ENCODE data around the gene SLC37A1.

The SLC37A1 gene

GRCh38 chr21:42555756-42556438 lies 42.2 kb downstream of the SLC37A1 start:
- no peaks in the 10 kb centered on the region for H3K9me3 ChIP-seq (ENCODE audit: insufficient read depth, low read length, severe bottlenecking)
- H3K9ac ChIP-seq (ENCODE audit: low read depth, low read length): no peak overlapping the region
- H3K79me2 ChIP-seq (ENCODE audit: insufficient read depth, low read length): no peaks in the 10 kb centered on the region
- no peak overlapping the region for H2AFZ ChIP-seq (ENCODE audit: low read depth, low read length)
- H3K4me3 ChIP-seq (ENCODE audit: low read depth in 1 of 2, low read length in 2 of 2): no peak overlapping the region
- no peak overlapping the region for H3K4me2 ChIP-seq (ENCODE audit: insufficient read depth, low read length)
- no peaks in the 10 kb centered on the region for H3K4me1 ChIP-seq (ENCODE audit: insufficient read depth, low read length)
- ATAC-seq (ENCODE audit: insufficient read depth, low read depth) (no peak), DNase-seq (no peak)
- H3K36me3 ChIP-seq (ENCODE audit: insufficient read depth, low read length): 0 out of 2 replicates have a peak, but pooled peaks cover 3% of the 10 kb centered on the region
- no peaks in the 10 kb centered on the region for H4K20me1 ChIP-seq (ENCODE audit: insufficient read depth, low read length)
- TF ChIP-seq EZH2 (IDR thresholded peaks at IDR 0.05; ENCODE audit: borderline replicate concordance, low read depth, low read length, severe bottlenecking) (no peak), CTCF (IDR thresholded peaks at IDR 0.05; ENCODE audit: borderline replicate concordance, extremely low read depth, low read length, poor library complexity, severe bottlenecking) (no peak)
- H3K27me3 ChIP-seq (ENCODE audit: insufficient read depth, low read length, poor library complexity): no peaks in the 10 kb centered on the region
- no peak overlapping the region for H3K27ac ChIP-seq (ENCODE audit: low read length)

GRCh38 chr21:42556476-42556875 lies 42.8 kb downstream of the SLC37A1 start:
- Histone ChIP-seq H3K4me1 (ENCODE audit: insufficient read depth, low read length) (no peaks in the 10 kb centered on the region), H3K79me2 (ENCODE audit: insufficient read depth, low read length) (no peaks in the 10 kb centered on the region), H3K27me3 (ENCODE audit: insufficient read depth, low read length, poor library complexity) (no peaks in the 10 kb centered on the region), H2AFZ (ENCODE audit: low read depth, low read length) (no peak overlapping the region), H3K4me2 (ENCODE audit: insufficient read depth, low read length) (no peak overlapping the region), H4K20me1 (ENCODE audit: insufficient read depth, low read length) (no peaks in the 10 kb centered on the region), H3K4me3 (ENCODE audit: low read depth in 1 of 2, low read length in 2 of 2) (no peak overlapping the region), H3K9ac (ENCODE audit: low read depth, low read length) (no peak overlapping the region), H3K27ac (ENCODE audit: low read length) (no peak overlapping the region), H3K9me3 (ENCODE audit: insufficient read depth, low read length, severe bottlenecking) (no peaks in the 10 kb centered on the region), H3K36me3 (ENCODE audit: insufficient read depth, low read length) (0 out of 2 replicates have a peak, but pooled peaks cover 3% of the 10 kb centered on the region)
- TF ChIP-seq EZH2 (IDR thresholded peaks at IDR 0.05; ENCODE audit: borderline replicate concordance, low read depth, low read length, severe bottlenecking): no peak
- TF ChIP-seq CTCF (IDR thresholded peaks at IDR 0.05; ENCODE audit: borderline replicate concordance, extremely low read depth, low read length, poor library complexity, severe bottlenecking): no peak
- ATAC-seq (ENCODE audit: insufficient read depth, low read depth): no peak
- DNase-seq: no peak

GRCh38 chr21:42556960-42557359 lies 43.3 kb downstream of the SLC37A1 start:
- DNase-seq (no peak), ATAC-seq (ENCODE audit: insufficient read depth, low read depth) (no peak)
- H3K9me3 ChIP-seq (ENCODE audit: insufficient read depth, low read length, severe bottlenecking): no peaks in the 10 kb centered on the region
- TF ChIP-seq EZH2 (IDR thresholded peaks at IDR 0.05; ENCODE audit: borderline replicate concordance, low read depth, low read length, severe bottlenecking) (no peak), CTCF (IDR thresholded peaks at IDR 0.05; ENCODE audit: borderline replicate concordance, extremely low read depth, low read length, poor library complexity, severe bottlenecking) (no peak)
- no peaks in the 10 kb centered on the region for H3K79me2 ChIP-seq (ENCODE audit: insufficient read depth, low read length)
- no peak overlapping the region for H3K4me2 ChIP-seq (ENCODE audit: insufficient read depth, low read length)
- H2AFZ ChIP-seq (ENCODE audit: low read depth, low read length): no peak overlapping the region
- H3K27ac ChIP-seq (ENCODE audit: low read length): no peak overlapping the region
- H3K27me3 ChIP-seq (ENCODE audit: insufficient read depth, low read length, poor library complexity): no peaks in the 10 kb centered on the region
- no peak overlapping the region for H3K4me3 ChIP-seq (ENCODE audit: low read depth in 1 of 2, low read length in 2 of 2)
- H4K20me1 ChIP-seq (ENCODE audit: insufficient read depth, low read length): no peaks in the 10 kb centered on the region
- H3K36me3 ChIP-seq (ENCODE audit: insufficient read depth, low read length): 0 out of 2 replicates have a peak, but pooled peaks cover 3% of the 10 kb centered on the region
- H3K4me1 ChIP-seq (ENCODE audit: insufficient read depth, low read length): no peaks in the 10 kb centered on the region
- no peak overlapping the region for H3K9ac ChIP-seq (ENCODE audit: low read depth, low read length)
